ENCODE measurements around the gene NEUROD4.

GRCh38 chr12:55001198-55001868 is 18.4 kb upstream of the NEUROD4 start:
- TF ChIP-seq POLR2A (IDR thresholded peaks at IDR 0.05; ENCODE audit: low read length) = no peak
- TF ChIP-seq GATA1 (IDR thresholded peaks at IDR 0.05; ENCODE audit: low read depth, low read length) = no peak
